Astrocyte (in vitro differentiated cells and primary cell): Measurements from ENCODE around the gene SAA1. TPM values are rescaled to one million over a fixed set of nuclear protein-coding genes. Genes with fewer than 3 reads are reported as not detected.
"Not testable (repeated sequence)": the region's sequence is repeated elsewhere in the genome, so short reads cannot be mapped to it uniquely, and the experiment has no call there.

ENCODE experiments used
- DNase-seq: peaks from one replicate; pipeline ENCODE4 v3.0.0-alpha.2; 2010; ENCODE audit warnings: low read depth
- FAIRE-seq: peaks from 2 replicates; lab custom pipeline; 2011; peaks lifted over from hg19 to GRCh38; lab: Jason Lieb, UNC
- H2AFZ ChIP-seq: 2 replicates; pipeline ENCODE4 v1.6.0; 2012; ENCODE audit warnings: low read depth, low read length, inconsistent platforms
- H3K27ac ChIP-seq: 2 replicates; pipeline ENCODE4 v1.5.1; 2011; ENCODE audit warnings: low read depth, low read length, inconsistent platforms
- H3K27me3 ChIP-seq: 2 replicates; pipeline ENCODE4 v1.6.0; 2011; ENCODE audit warnings: low read length, inconsistent platforms; ENCODE audit not compliant: insufficient read depth
- H3K36me3 ChIP-seq: 2 replicates; pipeline ENCODE4 v1.5.1; 2011; ENCODE audit warnings: low read length, inconsistent platforms; ENCODE audit not compliant: insufficient read depth
- H3K4me1 ChIP-seq: 2 replicates; pipeline ENCODE4 v1.5.1; 2011; ENCODE audit warnings: low read length, inconsistent platforms; ENCODE audit not compliant: insufficient read depth
- H3K4me2 ChIP-seq: 2 replicates; pipeline ENCODE4 v1.6.0; 2012; ENCODE audit warnings: low read length, inconsistent platforms
- H3K4me3 ChIP-seq: 2 replicates; pipeline ENCODE4 v1.5.1; 2011; ENCODE audit warnings: low read depth, mild to moderate bottlenecking, low read length, inconsistent platforms; ENCODE audit not compliant: insufficient read depth
- H3K79me2 ChIP-seq: 2 replicates; pipeline ENCODE4 v1.6.0; 2012; ENCODE audit warnings: mild to moderate bottlenecking, low read length, inconsistent platforms; ENCODE audit not compliant: insufficient read depth
- H3K9ac ChIP-seq: 2 replicates; pipeline ENCODE4 v1.6.0; 2012; ENCODE audit warnings: mild to moderate bottlenecking, low read length, inconsistent platforms
- H3K9me3 ChIP-seq: 2 replicates; pipeline ENCODE4 v1.5.1; 2012; ENCODE audit warnings: low read depth, mild to moderate bottlenecking, low read length, inconsistent platforms; ENCODE audit not compliant: insufficient read depth
- H4K20me1 ChIP-seq: 2 replicates; pipeline ENCODE4 v1.6.0; 2012; ENCODE audit warnings: low read length, inconsistent platforms; ENCODE audit not compliant: insufficient read depth
- H3K27ac Mint-ChIP-seq: one replicate; pipeline ENCODE4 v1.8.0; 2021; ENCODE audit warnings: mild to moderate bottlenecking, mixed read lengths; ENCODE audit not compliant: unreplicated experiment
- H3K27me3 Mint-ChIP-seq: one replicate; pipeline ENCODE4 v1.8.0; 2021; ENCODE audit warnings: low read depth, mixed read lengths; ENCODE audit not compliant: unreplicated experiment
- H3K36me3 Mint-ChIP-seq: one replicate; pipeline ENCODE4 v1.8.0; 2021; ENCODE audit warnings: low read depth, mixed read lengths; ENCODE audit not compliant: unreplicated experiment
- H3K4me1 Mint-ChIP-seq: one replicate; pipeline ENCODE4 v1.8.0; 2021; ENCODE audit warnings: low read depth, mixed read lengths; ENCODE audit not compliant: unreplicated experiment
- H3K4me3 Mint-ChIP-seq: one replicate; pipeline ENCODE4 v1.8.0; 2021; ENCODE audit warnings: mild to moderate bottlenecking, moderate library complexity, mixed read lengths; ENCODE audit not compliant: unreplicated experiment
- H3K9me3 Mint-ChIP-seq: one replicate; pipeline ENCODE4 v1.8.0; 2021; ENCODE audit warnings: mild to moderate bottlenecking, mixed read lengths; ENCODE audit not compliant: unreplicated experiment
- CTCF ChIP-seq: IDR thresholded peaks from 2 replicates; pipeline ENCODE4 v1.5.1; 2011; ENCODE audit warnings: low read depth, mild to moderate bottlenecking, inconsistent platforms, low read length, moderate library complexity; ENCODE audit not compliant: insufficient read depth
- EZH2 ChIP-seq: IDR thresholded peaks from 2 replicates; pipeline ENCODE4 v1.6.1; 2012; ENCODE audit warnings: mild to moderate bottlenecking, low read length, inconsistent platforms; ENCODE audit not compliant: insufficient read depth
- total RNA-seq: library from RNA; stranded (reverse); gene quantifications from 2 replicates; pipeline ENCODE4 v1.2.1, GENCODE V29; 2021

SAA1 gene
- total RNA-seq, 1 donor from 2014 or later, result 0.43 TPM

GRCh38 chr11:18264035-18264434 is 2.0 kb upstream of the SAA1 start:
- FAIRE-seq (no peak), DNase-seq (no peak)
- Histone ChIP-seq H3K4me2 (no peak overlapping the region), H3K9me3 (no peaks in the 10 kb centered on the region), H2AFZ (no peak overlapping the region), H4K20me1 (no peaks in the 10 kb centered on the region), H3K36me3 (no peaks in the 10 kb centered on the region), H3K27ac (no peak overlapping the region), H3K4me1 (no peaks in the 10 kb centered on the region), H3K4me3 (no peak overlapping the region), H3K9ac (no peak overlapping the region), H3K79me2 (no peaks in the 10 kb centered on the region), H3K27me3 (no peaks in the 10 kb centered on the region)
- Mint-ChIP-seq H3K4me3 (no peak overlapping the region), H3K27me3 (peaks cover 2% of the 10 kb centered on the region), H3K36me3 (no peaks in the 10 kb centered on the region), H3K27ac (no peak overlapping the region), H3K9me3 (no peaks in the 10 kb centered on the region), H3K4me1 (no peaks in the 10 kb centered on the region)
- no peak for TF ChIP-seq EZH2
- TF ChIP-seq CTCF, result no peak

GRCh38 chr11:18264677-18265555 is 1.1 kb upstream of the SAA1 start:
- H3K4me3 Mint-ChIP-seq, result no peak overlapping the region
- DNase-seq (no peak), FAIRE-seq (no peak)
- Histone ChIP-seq H2AFZ (no peak overlapping the region), H3K27me3 (no peaks in the 10 kb centered on the region), H3K9me3 (no peaks in the 10 kb centered on the region), H3K27ac (no peak overlapping the region), H3K4me2 (no peak overlapping the region), H3K4me1 (no peaks in the 10 kb centered on the region), H4K20me1 (no peaks in the 10 kb centered on the region), H3K79me2 (no peaks in the 10 kb centered on the region), H3K9ac (no peak overlapping the region), H3K4me3 (no peak overlapping the region), H3K36me3 (no peaks in the 10 kb centered on the region)
- peaks cover 4% of the 10 kb centered on the region for H3K27me3 Mint-ChIP-seq
- H3K27ac Mint-ChIP-seq, result no peak overlapping the region
- no peaks in the 10 kb centered on the region for H3K36me3 Mint-ChIP-seq
- no peaks in the 10 kb centered on the region for H3K9me3 Mint-ChIP-seq
- TF ChIP-seq EZH2 (no peak), CTCF (no peak)
- H3K4me1 Mint-ChIP-seq, result no peaks in the 10 kb centered on the region

- not testable (repeated sequence) for H3K27ac Mint-ChIP-seq, H3K4me3 Mint-ChIP-seq, H3K36me3 Mint-ChIP-seq, H3K27me3 ChIP-seq, DNase-seq, H3K27ac ChIP-seq, H3K9ac ChIP-seq, FAIRE-seq, H3K4me1 Mint-ChIP-seq, H3K9me3 Mint-ChIP-seq, H3K4me1 ChIP-seq, H3K36me3 ChIP-seq, H3K27me3 Mint-ChIP-seq, H3K79me2 ChIP-seq, H3K4me2 ChIP-seq, H3K4me3 ChIP-seq, H3K9me3 ChIP-seq, H2AFZ ChIP-seq, H4K20me1 ChIP-seq
These were observed 1.5 kb downstream of the SAA1 start for GRCh38 chr11:18267335-18268133.

- H4K20me1 ChIP-seq, H2AFZ ChIP-seq, H3K79me2 ChIP-seq, H3K36me3 ChIP-seq, H3K4me1 Mint-ChIP-seq, FAIRE-seq, H3K36me3 Mint-ChIP-seq, H3K4me3 Mint-ChIP-seq, H3K27me3 ChIP-seq, H3K9me3 Mint-ChIP-seq, H3K4me3 ChIP-seq, H3K27me3 Mint-ChIP-seq, DNase-seq, H3K9me3 ChIP-seq, H3K4me1 ChIP-seq, H3K27ac ChIP-seq, H3K27ac Mint-ChIP-seq, H3K9ac ChIP-seq, H3K4me2 ChIP-seq: not testable (repeated sequence)
These were observed 3.2 kb downstream of the SAA1 start for GRCh38 chr11:18269252-18269651.
